Colonic mucosa (tissue), 4 donors: ENCODE results near the gene CTSF. TPM values are rescaled to one million over a fixed set of nuclear protein-coding genes. Genes with fewer than 3 reads are reported as not detected.

ENCODE experiments used
- DNase-seq: peaks from one replicate; pipeline ENCODE4 v3.0.0-alpha.2; 2020
- H3K27ac ChIP-seq: fragments of 200-600 bp; one replicate; pipeline ENCODE4 v1.8.0; 2021
- H3K27me3 ChIP-seq: fragments of 200-600 bp; one replicate; pipeline ENCODE4 v1.8.0; 2021
- H3K36me3 ChIP-seq: fragments of 200-600 bp; one replicate; pipeline ENCODE4 v1.8.0; 2021
- H3K4me1 ChIP-seq: fragments of 200-600 bp; one replicate; pipeline ENCODE4 v1.8.0; 2021; ENCODE audit warnings: mild to moderate bottlenecking
- H3K4me3 ChIP-seq: fragments of 200-600 bp; one replicate; pipeline ENCODE4 v1.8.0; 2021
- H3K9ac ChIP-seq, 2 donors: one replicate each; pipeline ENCODE4 v1.7.0; 2013; ENCODE audit warnings: control low read depth in 2 of 2, low read depth in 2 of 2, low read length in 2 of 2
- H3K9me3 ChIP-seq: fragments of 200-600 bp; one replicate; pipeline ENCODE4 v1.8.0; 2021
- CTCF ChIP-seq: fragments of 200-600 bp; IDR thresholded peaks from one replicate; pipeline ENCODE4 v1.8.0; 2022; ENCODE audit warnings: antibody characterized with exemption, mild to moderate bottlenecking
- intact Hi-C: fragments of 100-400 bp; cut with DNase I; formaldehyde crosslinking; loops from one replicate; pipeline ENCODE4 v1.14.1; 2022
- total RNA-seq, 2 donors: library from RNA; stranded (reverse); fragmentation: NEBNext Ultra II Directional in 1 of 2; extraction: Animal tissue kit (Norgen Biotek cat#: 25700) in 1 of 2; gene quantifications; one replicate each; pipeline ENCODE4 v1.2.1, GENCODE V29; 2021
- donor health status: healthy.
- donor health status: DM: no; HTN: no; CAD: no.
- donor health status: DM: no; HTN: no; CAD: no.

Gene CTSF
- total RNA-seq, 2 donors from 2014 or later, result 3.1 to 17.3 TPM

DNA sequence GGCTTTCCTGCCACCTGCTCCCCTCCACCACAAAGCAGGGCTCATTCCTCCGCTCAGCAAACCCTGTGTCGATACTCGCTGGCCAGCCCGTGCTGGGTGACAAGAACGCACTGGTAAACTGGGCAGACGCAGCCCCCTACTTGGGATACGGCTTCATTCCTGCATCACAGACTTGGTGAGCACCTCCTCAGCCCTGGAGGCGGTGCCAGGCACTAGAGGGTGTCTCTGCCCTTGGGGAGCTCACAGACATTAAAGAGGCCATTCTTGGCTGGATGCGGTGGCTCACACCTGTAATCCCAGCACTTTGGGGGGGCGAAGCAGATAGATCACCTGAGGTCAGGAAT, 28.6 kb downstream of the CTSF start:
- Histone ChIP-seq H3K9me3 (no peaks in the 10 kb centered on the region), H3K27me3 (no peaks in the 10 kb centered on the region), H3K27ac (no peak overlapping the region), H3K9ac (no peak overlapping the region), H3K4me1 (peaks cover 7% of the 10 kb centered on the region), H3K36me3 (no peaks in the 10 kb centered on the region), H3K4me3 (no peak overlapping the region)
- intact Hi-C loops, result no loop called here
- TF ChIP-seq CTCF, result no peak
- no peak for DNase-seq

DNA sequence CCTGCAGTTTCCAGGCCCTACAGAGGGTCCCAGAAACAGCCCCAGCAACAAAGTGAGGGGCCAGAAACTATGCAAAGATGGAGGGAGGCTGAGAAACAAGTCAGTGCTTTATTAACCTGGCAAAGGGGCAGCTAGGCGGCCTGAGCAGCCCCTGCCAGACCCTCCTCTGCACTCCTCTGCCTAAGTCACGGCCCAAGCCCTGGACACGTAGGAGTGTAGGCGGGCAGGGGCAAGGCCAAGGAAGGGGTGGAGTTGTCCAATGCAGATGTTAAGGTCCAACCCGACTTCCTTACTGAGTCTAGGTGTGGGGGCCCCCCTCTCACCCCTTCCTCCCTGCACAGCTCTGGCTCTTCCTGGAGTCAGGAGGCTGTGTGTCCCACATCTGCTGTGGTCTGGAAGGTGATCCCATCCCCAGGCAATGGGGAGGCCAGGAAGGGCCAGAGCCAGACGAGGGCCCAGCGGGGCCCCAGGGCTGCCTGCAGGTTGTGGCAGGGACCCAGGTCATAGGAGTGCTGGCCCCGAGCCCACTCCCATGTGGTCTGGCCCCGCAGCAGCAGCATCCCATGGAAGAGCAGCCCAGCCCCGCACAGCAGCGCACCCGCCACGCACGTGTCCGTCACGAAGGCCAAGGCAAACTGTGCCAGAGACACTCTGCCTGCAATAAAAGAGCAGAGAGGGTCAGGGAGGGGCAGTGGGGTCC, 29.1 kb downstream of the CTSF start:
- no peaks in the 10 kb centered on the region for H3K9me3 ChIP-seq
- TF ChIP-seq CTCF, result no peak
- no peaks in the 10 kb centered on the region for H3K36me3 ChIP-seq
- no peak overlapping the region for H3K9ac ChIP-seq
- DNase-seq, result no peak
- intact Hi-C loops, result no loop called here
- no peak overlapping the region for H3K27ac ChIP-seq
- no peaks in the 10 kb centered on the region for H3K27me3 ChIP-seq
- peaks cover 2% of the 10 kb centered on the region for H3K4me1 ChIP-seq
- H3K4me3 ChIP-seq, result no peak overlapping the region

GRCh38 chr11:66532784-66533183, 35.6 kb downstream of the CTSF start:
- no peaks in the 10 kb centered on the region for H3K9me3 ChIP-seq
- no peak for DNase-seq
- no peak overlapping the region for H3K4me3 ChIP-seq
- no peak overlapping the region for H3K9ac ChIP-seq
- H3K4me1 ChIP-seq, result no peaks in the 10 kb centered on the region
- no peak overlapping the region for H3K27ac ChIP-seq
- H3K36me3 ChIP-seq, result no peaks in the 10 kb centered on the region
- intact Hi-C loops, result no loop called here
- no peaks in the 10 kb centered on the region for H3K27me3 ChIP-seq
- TF ChIP-seq CTCF, result no peak

GRCh38 chr11:66531841-66532240, 36.6 kb downstream of the CTSF start:
- no peaks in the 10 kb centered on the region for H3K9me3 ChIP-seq
- TF ChIP-seq CTCF, result no peak
- H3K9ac ChIP-seq, result no peak overlapping the region
- intact Hi-C loops, result no loop called here
- H3K36me3 ChIP-seq, result no peaks in the 10 kb centered on the region
- no peak overlapping the region for H3K4me3 ChIP-seq
- DNase-seq, result no peak
- no peak overlapping the region for H3K27ac ChIP-seq
- no peaks in the 10 kb centered on the region for H3K4me1 ChIP-seq
- H3K27me3 ChIP-seq, result no peaks in the 10 kb centered on the region

- Histone ChIP-seq H3K4me3 (no peak overlapping the region), H3K27ac (no peak overlapping the region), H3K36me3 (no peaks in the 10 kb centered on the region), H3K9me3 (no peaks in the 10 kb centered on the region), H3K9ac (no peak overlapping the region), H3K27me3 (no peaks in the 10 kb centered on the region), H3K4me1 (no peaks in the 10 kb centered on the region)
- no peak for TF ChIP-seq CTCF
- intact Hi-C loops, result no loop called here
- DNase-seq, result no peak
Observed at GRCh38 chr11:66530927-66531709, 37.3 kb downstream of the CTSF start.
